GM12872 (cell line): ENCODE measurements around the gene SPC24.

ENCODE experiments used
- TF ChIP-seq, protein P1 (sequence below): IDR thresholded peaks from 3 replicates; pipeline ENCODE4 v1.5.1; 2011; ENCODE audit warnings: low read depth, mild to moderate bottlenecking, low read length, moderate library complexity; ENCODE audit not compliant: insufficient read depth

The SPC24 gene

DNA sequence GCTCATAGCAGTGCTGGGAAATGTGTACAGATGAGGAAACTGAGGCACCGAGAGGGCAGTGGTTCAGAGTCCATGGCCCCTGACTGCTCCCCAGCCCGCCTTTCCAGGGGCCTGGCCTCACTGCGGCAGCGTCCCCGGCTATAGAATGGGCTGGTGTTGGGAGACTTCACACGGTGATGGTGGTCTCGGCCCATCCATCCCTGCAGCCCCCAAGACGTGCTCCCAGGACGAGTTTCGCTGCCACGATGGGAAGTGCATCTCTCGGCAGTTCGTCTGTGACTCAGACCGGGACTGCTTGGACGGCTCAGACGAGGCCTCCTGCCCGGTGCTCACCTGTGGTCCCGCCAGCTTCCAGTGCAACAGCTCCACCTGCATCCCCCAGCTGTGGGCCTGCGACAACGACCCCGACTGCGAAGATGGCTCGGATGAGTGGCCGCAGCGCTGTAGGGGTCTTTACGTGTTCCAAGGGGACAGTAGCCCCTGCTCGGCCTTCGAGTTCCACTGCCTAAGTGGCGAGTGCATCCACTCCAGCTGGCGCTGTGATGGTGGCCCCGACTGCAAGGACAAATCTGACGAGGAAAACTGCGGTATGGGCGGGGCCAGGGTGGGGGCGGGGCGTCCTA is 50.5 kb downstream of the SPC24 start:
- TF ChIP-seq, protein P1, sequence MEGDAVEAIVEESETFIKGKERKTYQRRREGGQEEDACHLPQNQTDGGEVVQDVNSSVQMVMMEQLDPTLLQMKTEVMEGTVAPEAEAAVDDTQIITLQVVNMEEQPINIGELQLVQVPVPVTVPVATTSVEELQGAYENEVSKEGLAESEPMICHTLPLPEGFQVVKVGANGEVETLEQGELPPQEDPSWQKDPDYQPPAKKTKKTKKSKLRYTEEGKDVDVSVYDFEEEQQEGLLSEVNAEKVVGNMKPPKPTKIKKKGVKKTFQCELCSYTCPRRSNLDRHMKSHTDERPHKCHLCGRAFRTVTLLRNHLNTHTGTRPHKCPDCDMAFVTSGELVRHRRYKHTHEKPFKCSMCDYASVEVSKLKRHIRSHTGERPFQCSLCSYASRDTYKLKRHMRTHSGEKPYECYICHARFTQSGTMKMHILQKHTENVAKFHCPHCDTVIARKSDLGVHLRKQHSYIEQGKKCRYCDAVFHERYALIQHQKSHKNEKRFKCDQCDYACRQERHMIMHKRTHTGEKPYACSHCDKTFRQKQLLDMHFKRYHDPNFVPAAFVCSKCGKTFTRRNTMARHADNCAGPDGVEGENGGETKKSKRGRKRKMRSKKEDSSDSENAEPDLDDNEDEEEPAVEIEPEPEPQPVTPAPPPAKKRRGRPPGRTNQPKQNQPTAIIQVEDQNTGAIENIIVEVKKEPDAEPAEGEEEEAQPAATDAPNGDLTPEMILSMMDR, result no peak

DNA sequence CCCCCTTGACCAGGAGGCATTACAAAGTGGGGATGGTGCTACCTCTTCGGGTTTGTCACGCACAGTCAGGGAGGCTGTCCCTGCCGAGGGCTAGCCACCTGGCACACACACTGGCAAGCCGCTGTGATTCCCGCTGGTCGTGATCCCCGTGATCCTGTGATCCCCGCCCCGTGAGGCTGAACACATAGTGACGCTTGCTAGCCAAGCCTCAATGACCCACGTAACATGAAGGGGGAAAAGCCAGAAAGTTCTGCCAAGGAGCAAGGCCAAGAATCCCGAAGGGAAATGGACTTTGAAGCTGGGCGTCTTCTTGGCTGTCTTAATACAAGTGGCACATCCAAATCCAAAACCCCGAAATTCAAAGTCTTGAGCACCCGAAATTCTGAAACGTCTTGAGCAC is 52.6 kb downstream of the SPC24 start:
- TF ChIP-seq, protein P1, result no peak

DNA sequence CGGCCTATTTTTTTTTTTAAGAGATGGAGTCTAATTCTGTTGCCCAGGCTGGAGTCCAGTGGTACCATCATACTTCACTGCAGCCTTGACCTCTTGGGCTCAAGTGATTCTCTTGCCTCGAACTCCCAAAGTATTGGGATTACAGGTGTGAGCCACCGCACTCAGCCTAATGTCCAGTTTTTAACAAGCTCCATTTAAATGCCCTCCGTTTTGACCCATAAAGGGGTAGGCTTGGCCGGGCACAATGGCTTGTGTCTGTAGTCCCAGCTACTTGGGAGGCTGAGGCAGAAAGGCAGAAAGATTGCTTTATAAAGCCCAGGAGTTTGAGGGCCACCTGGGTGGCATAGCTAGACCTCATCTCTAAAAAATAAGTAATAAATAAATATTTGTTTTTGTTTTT is 54.5 kb downstream of the SPC24 start:
- TF ChIP-seq, protein P1, result no peak

DNA sequence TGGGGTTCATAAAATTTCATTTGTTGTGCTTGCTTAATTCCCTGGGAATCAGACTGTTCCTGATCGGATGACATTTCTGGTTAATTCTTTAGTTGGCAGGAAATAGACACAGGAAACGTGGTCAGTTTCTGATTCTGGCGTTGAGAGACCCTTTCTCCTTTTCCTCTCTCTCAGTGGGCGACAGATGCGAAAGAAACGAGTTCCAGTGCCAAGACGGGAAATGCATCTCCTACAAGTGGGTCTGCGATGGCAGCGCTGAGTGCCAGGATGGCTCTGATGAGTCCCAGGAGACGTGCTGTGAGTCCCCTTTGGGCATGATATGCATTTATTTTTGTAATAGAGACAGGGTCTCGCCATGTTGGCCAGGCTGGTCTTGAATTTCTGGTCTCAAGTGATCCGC is 55.5 kb downstream of the SPC24 start:
- TF ChIP-seq, protein P1, result no peak

DNA sequence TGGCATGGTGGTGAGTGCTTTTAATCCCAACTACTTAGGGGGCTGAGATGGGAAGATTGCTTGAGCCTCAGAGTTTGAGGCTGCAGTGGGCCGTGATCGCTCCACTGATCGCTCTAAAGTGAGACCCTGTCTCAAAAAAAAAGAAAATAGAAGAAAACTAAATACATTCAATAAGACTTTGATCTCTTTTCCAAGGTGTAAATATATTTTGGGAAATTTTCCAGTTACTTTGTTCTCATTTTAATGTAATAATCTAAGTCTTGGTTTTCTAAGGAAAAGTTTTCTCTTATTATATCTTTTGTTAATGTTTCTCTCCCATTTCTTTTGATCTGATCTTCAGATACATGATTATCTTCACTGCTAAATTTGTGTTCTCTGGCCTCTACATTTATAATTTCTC is 56.7 kb downstream of the SPC24 start:
- TF ChIP-seq, protein P1, result no peak

DNA sequence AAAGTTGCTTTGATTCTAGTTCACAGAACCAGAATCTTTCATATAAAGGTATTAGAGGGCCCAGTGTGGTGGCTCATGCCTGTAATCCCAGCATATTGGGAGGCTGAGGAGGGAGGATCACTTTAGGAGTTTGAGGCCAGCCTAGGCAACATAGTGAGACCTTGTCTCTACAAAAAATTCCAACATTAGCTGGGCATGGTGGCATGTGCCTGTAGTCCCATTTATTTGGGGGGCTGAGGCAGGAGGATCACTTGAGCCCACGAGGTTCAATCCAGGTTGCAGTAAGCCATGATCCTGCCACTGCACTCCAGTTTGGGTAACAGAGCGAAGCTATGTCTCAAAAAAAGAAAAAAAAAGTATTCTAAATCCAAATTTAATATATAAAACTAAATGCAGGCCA is 57.3 kb downstream of the SPC24 start:
- TF ChIP-seq, protein P1, result no peak

DNA sequence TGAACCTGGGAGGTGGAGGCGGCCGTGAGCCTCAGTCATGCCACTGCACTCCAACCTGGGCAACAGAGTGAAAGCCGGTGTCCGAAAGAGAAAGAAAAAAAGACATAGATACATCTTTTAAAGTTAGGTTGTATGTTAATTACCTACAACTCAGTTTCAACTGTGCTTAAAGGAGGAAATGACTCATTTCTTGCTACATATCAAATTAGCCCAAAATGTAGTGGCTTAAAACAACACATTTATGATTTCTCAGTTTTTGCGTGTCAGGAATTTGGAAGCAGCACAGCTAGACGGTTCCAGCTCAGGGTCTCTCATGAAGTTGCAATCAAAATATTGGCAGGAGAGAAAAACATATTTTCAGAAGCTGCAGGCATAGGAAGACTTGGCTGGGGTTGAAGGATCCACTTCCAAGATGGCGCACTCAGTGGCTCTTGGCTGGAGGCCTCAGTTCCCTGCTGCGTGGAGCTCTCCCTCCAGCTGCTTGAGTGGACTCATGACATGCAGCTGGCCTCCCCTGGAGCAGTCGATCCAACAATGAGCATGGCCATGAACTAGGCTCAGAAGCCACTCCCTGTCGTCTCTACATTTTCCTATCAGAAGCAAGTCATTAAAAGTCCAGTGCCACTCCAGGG is 59.3 kb downstream of the SPC24 start:
- TF ChIP-seq, protein P1, result no peak
